ENCODE results near the gene SPTBN5.
A peak's percentile ranks its signal among the peaks of the same experiment; 100 is the strongest.

The SPTBN5 gene

DNA sequence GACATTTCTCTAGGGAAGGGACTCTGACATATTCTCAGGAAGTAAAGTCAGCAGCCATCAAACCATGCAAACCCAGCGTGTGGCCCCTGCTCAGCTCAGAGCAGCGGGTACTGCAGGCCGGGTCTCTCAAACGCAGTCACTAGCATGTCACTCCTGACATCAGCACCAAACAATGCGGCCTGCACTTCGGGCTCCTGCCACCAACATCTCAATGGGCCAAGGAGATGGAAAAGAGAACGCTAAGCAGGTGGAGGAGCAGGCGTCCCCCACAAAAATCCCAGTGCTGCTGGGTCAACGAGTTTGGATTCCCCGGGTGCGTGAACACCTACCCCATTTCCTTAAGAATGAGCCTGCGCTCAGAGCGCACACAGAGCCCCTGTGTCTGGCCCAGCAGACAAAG is 9.9 kb upstream of the SPTBN5 start:
- DNase-seq, result peak; percentile 12

DNA sequence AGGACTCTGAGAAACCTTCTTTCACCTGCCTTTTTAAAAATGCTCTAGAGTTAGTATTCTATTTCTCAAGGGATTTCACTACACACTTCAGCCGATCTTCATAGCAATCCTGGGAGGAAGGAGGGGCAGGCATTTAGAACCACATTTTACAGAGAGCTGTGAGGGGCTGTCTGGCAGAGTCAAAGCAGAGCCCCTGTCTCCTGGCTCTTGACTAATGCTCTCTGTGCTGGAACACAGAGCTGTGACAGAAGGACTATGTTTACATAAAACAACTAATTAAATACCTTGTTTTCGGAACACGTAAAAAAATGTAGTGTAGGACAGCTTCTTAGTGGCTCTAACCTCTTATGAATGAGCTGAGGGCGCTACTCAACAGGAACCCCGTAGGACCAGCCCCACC is 7.6 kb upstream of the SPTBN5 start:
- no peak for DNase-seq

DNA sequence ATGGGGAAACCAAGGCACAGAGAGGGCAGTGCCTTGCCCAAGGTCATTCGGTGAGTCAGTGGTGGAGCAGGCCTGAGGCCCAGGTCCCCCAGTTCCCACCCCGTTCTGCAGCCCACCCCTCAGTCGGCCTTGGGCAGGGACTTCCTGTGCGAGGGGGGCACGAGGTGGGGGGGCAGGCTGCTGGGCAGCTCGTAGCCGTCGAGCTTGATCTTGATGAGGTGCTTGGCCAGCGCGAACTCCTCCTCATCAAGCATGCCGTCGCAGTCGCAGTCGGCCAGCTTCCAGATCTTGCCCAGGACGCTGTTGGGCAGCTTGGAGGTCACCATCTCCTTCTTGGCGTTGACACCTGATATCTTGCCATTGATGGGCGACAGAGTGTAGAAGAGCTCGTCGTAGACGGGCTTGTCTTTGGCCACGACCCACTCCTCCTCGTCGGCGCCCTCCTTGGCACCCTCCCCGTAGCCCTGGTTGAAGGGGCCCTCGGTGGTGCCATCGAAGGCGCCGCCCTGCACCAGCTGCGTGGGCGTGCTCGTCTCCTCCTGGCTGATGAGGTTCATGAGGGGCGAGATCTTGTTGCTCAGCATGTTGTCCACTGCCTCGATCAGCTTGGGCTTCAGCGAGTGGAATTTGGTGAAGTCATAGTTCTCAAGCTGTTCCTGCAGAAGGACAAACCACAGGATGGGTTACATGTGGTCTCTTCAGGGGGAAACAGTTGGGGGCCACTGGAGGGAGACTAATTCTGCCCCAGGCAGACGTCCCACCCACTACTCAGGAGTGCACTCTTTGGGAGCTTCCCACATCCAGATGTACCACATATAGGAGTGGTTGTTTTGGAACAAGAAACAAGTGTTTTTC is 6.9 kb upstream of the SPTBN5 start:
- no peak for DNase-seq

DNA sequence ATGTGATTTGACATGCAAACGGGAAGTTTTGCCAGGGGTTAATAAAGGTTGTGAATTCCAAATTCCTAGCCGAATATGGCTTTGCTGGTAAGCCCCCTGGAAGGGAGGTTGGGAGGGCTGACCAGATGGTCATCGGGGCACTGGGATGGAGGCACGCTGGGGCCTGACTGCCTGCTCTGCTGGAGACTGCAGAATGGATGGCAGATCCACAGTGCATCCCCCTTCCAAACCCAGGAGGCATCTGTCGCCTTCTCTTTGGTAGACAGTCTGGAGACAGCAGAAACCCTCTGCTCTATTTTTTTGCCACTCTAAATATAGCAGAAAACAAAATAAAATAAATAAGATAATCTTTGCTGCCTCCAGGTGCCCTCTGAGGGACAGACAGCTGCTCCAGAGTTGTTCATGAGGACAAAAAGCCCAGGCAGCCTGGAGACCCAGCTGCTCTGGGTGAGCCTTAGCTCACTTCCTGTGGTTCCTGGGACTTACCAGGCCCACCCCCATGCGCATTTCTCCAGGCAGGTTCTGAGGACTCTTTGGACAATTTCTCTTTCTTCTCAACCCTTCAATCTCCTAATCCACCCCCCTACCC is 6.1 kb upstream of the SPTBN5 start:
- DNase-seq, result no peak

DNA sequence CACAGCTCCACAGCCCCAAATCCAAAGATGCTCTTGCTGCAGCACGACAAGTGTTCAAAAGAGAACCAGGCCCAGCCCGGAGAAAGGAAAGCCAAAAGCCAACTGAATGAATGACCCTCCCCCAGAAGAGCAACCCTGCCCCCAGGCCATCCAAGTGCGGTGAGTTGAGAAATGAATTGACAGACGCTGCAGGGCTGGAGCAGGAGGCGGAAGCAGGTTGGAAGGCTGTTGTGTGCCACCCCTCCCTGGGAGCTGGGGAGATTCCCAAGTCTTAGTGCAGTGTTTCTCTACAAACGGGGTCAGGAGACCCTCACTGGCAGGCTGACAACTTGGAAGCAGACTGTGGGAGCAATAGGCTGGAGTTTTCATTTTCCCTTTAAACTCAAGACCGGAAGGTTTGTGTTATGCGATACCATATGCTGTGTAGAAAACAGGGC is 3.5 kb upstream of the SPTBN5 start:
- DNase-seq, result no peak

DNA sequence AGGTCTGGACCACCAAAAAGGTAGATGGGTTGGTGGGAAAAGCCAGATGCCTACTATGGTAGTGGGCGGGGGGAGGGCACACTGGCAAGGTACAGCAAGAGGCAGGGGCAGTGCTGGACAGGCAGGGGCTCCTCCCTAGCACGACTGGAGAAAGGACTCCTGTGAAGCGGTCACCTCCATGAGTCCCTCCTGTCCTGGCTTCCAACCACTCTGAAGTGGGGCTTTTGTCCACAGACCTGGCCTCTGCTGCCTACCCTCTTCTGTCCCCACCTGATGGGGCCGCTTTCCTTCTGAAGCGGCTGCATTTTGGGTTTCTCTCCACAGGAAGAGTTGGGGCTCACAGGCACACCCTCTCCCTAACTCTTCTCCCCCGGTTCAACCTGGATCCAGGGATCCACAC is 2.7 kb upstream of the SPTBN5 start:
- DNase-seq, result no peak

DNA sequence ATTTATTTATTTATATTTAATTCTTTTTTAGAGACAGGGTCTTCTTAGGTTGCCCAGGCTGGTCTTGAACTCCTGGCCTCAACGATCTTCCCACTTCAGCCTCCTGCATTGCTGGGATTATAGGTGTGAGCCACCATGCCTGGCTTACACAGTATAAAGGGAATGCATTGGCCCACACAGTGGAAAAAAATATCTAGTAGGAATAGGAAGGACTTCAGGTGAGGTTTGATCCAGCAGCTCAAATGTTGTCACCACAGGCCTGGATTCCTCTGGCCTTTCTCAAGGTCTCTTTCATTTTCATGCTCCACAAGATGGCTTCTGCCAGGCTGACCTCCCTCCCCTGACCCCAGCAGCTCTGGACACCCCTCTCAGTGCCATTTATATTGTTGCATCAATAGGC is 2.1 kb upstream of the SPTBN5 start:
- DNase-seq, result no peak

DNA sequence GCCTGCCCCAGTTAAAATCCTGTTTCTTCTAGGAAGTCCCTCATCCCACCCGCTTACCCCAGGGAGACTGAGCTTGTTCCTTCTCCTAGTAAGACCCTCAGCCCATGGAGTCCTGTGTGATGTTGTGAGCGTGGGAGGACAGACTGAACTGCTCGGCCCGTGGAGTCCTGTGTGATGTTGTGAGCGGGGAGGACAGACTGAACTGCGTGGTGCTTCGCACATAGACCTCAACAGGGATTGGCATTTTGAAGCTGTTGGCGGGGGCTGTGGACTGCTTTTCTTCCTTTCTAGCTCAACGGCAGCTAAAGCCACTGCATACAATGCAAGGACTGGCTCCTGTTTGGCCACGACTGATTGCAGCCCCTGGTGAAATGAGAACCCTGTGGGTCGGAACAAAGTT is 1.6 kb upstream of the SPTBN5 start:
- no peak for DNase-seq

DNA sequence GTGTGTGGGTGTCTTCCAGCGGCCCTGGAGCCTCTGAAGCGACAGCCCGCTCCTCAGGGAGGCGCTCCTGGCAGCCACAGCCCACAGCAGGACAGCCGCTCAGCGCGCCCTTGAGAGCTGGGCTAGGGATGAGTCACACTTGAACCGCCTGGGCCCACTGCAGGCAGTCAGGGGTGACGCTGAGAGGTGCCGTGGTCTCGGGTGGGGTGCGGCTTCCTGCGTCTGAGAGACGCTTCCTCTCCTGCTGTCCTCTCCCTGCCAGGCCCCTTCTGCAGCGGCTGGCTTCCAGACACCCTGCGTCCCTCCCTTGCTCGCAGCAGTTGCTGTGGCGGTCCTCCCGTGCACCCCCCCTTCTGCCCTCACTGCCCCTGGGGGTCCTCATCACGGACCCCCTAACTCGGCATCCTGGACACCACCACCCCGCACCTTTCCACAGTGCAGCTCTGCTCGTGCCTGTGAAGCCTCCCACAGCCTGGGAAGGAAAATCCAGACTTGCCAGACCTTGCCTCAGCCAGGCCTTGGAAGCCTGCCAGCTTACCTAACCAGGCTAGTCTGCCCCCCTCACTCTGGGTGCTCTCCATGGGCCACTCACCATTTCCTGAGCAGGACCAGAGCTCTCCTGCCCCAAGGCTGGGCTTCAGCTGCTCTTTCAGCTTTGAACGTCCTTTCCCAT is 1.1 kb upstream of the SPTBN5 start:
- DNase-seq, result peak; percentile 78

DNA sequence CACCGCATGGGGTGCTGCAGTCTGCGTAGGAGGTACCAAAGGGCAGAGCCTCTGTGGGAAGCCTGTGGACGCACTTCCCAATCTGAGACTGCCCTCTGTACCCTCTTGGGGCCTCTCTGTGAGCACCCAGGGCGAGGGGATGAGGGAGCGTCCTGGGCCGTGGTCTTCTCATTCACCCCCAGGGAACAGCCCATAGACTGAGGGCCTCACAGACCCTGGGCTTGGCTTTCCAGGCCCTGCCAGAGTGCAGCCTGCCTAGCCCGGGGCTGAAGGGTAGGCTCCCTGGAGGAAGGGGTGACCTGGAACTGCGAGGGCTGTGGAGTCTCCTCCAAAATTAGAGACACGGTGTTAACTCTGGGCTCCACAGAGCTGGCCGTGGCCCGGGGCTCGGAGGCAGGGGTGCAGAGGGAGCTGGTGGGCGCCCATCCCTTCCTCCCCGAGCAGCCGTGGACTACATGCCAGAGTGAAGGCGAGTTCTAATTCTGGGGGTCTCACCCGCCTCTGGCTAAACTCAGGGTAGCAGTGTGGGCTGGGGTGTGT is 468 bp upstream of the SPTBN5 start:
- no peak for DNase-seq

DNA sequence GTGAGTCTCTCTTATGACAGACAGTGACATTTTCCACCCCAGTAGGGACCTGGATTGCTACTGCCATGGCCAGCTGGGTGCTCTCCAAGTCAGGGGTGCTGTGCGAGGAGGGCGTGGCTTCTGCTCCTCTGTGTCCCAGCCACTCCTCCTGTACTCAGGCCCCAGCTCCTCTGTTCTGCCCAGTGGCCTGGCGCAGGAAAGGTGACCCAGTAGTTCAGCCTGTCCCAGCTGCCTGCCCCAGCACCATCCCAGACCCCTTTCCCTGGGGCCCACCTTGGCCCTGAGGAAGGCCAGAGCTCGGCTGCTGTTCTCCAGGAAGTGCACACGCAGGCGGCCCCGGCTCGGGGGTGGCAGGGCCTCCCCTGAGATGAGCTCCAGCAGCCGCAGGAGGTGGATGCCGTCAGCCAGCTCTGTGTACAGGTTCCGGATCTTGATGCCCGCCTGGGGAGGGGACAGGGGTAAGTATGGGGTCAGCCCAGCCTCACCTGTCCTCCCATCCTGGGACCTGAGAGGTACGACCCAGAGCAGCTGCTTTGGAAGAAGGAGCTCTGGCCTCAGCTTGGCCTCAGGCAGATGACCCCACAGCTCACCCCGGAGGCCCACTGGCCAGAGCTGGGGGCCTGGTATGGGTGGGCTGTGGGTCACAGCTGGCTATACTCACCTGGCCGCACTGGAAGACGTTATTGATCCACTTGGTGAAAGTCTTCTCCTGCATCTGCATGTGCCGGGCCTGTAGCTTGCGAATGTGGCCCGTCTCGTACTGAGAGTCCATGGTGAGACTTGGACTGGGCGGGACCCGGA is 1.0 kb downstream of the SPTBN5 start:
- DNase-seq, result no peak

DNA sequence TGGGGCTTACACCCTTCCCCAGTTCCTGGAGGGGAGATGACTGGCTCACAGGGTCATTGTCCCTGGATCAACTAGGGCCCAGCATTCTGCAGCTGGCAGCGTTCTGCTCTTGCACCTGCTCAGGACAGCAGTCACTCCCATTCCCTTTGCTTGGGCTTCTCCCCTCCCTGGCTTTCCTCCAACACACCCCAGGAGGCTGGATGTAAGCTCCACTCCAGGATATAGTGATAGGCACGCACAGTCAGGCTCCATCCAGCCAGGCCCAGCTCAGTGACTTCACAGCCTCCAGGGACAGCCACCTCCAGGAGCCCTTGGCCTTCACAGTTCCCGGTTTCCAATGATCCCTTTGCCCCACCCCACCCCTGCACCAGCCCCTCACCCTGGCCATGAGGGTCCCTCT is 1.9 kb downstream of the SPTBN5 start:
- no peak for DNase-seq

DNA sequence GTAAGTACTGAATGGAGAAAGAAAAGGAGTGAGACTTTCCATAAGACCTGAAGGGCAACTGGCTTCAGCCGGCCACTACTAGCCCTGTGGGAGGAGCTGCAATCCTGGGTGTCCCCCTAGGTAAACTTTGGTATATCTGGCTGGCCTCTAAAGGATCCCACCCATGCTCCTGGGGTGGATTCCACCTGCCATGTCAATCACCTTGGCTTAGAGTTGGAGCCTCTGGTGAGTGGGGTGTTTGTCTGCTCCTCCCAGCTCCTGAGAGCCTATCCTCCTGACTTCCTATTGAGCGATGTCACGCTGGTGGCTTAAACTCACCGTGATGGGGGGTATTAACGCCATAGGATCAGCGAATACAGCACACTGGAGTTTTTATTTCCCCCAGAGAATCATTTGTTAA is 2.6 kb downstream of the SPTBN5 start:
- DNase-seq, result no peak

DNA sequence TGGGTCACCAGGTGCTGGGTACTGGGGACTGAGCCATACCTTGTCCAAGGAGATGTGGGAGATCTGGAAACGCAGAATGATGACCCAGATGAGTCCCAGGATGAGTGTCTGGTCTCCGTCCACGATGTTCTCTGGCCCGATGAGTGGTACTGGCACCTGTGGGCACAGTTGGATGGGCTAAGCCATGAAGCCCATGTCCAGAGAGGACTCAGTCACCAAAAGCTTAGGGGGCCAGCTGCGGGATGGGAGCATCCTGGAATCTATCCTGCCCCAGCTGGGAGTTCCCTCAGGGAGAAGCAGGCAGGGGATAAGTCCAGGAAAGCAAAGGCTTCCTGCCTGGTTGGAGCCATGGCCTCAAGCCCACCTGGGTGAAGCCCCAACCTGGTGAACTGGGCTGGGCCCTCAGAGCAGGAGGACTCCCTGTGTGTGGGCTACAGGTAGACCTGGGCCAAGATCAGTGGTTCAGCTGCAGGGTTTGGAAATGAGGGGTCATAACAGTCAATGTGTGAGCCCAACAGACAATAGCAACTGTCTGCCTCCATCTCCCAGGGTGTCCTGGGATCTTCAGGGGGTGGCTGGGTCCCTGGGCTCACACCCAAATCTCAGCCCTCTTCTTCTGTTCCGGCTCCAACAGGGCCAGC is 3.7 kb downstream of the SPTBN5 start:
- no peak for DNase-seq

DNA sequence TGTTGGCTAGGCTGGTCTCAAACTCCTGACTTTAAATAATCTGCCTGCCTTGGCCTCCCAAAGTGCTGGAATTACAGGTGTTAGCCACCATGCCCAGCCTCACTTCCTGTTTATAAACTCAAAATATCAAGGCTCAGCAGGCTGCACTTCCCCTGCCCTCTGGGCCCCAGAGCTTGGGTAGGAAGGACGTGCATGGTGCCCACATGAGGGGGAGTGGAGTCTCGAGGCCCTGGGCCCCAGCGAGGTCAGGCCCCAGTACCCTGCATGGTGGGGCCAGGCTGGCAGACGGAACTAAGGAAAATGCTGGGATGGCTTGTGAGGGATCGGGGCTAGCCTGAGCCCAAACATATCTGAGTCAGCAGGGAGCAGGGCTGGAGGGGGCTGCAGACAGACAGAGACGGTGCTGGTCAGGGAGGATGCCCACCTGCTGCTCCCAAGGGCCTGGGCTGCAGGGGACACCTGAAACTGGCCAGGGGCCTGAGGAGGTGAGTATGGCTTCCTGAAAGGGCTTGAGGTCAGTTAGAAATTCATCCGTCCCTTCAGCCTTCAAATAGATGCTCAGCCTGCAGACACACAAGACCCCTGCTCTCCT is 5.1 kb downstream of the SPTBN5 start:
- no peak for DNase-seq

DNA sequence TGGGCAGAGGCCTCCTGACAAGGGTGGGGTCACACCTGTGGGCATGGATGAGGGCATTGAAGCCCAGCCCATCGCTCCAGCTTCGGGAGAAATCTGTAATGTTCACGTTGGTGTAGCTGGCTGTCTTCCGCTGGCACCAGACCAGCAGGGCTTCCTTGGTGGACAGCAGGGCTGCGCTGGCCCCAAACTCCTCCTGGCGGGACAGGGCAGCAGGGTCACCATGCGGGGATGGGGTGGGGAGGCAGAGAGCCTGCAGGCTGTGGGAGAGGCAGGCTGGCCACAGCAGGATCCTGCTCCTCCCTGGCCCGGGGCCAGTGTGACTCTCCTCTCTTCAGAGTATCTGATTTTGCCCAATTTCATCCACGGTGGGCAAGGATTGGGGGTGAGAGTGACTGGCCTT is 6.0 kb downstream of the SPTBN5 start:
- DNase-seq, result no peak

DNA sequence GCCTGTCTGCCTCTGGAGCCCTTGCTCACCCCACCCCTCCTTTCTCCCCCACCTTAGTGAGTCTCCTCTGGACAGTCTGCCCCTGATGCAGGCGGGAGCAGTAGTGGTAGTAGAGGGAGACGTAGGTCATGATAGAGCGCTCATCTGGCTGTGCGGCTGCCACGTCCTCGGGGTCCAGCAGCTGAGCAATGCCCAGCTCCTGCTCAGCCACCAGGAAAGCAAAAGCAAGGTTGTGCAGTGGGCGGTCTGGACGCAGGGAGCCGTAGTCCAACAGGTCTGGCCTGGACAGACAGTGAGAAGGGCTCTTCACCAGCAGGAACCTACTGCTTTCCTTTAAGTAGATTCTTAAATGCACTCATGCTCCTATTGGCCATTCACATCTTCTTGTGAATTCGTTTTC is 6.7 kb downstream of the SPTBN5 start:
- no peak for DNase-seq

DNA sequence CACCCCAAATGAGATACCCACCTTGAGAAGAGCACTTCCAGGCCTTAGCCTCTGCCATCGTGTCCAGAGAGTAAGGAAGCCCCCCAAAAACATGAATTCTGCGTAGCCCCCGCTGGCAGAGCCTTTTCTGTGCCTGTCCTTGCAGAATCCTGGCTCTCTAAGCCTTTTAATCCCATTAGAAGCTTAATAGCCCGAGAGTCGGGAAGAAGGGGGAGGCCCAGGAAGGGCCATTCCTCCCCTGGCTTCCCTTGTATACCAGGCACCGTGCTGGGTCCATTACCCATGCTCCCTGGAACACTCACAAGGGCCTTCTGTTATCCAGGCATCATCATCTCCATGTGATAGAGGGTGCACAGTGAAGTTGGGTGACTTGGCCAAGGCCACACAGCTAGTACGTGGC is 7.1 kb downstream of the SPTBN5 start:
- no peak for DNase-seq

DNA sequence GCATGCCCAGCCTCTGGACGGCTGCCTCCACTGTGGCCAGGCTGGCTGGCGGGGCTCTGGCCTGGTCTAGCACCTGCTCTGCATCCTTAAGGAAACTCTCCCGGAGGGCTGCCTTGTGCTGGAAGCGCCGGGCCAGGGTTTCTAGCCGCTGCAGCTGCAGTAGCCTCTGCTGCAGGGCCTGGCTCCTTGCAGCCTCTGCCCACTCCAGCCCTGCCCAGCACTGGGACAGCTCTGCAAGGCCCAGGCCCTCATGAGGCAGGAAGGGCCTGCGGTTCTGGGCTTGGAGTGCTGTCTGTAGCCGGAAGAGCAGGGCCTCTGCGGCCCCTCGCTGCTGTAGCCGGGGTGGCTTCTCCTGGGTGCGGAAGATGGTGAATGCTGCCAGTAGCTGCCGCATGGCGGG is 8.0 kb downstream of the SPTBN5 start:
- no peak for DNase-seq

DNA sequence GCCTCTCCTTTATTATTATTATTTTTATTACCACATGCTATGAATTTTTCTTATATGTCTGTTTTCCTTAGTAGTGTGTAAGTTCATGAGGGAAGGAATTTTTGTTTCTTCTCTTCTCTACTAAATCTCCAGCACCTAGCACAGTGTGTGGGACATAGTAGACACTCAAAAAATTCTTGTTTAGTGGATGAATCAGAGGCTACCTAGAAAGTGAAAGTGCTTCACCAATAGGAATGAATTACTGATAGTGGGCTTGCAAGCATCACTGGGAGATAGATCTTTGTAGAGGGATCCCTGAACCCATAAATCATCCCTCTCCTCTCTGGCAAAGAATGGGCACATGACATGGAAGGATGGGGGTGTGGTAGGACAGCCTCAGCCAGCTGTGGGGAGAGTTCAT is 8.5 kb downstream of the SPTBN5 start:
- no peak for DNase-seq

DNA sequence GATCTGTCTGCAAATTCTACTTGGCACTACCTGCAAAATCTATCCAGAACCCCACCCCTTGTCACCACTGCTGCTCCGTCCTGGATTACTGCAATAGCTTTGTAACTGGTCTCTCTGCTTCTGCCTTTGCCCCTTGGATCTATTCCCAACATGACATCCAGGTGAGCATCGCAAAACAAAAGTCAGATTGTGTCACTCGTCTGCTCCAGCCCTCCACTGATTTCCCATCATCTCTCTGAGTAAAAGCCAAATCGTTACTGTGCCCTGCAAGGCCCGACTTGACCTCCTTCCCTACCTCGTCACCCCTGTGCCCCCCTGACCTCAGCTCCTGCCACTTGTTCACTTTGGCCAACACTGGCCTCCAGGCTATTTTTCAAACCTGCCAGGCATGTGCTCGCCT is 9.4 kb downstream of the SPTBN5 start:
- DNase-seq, result no peak

DNA sequence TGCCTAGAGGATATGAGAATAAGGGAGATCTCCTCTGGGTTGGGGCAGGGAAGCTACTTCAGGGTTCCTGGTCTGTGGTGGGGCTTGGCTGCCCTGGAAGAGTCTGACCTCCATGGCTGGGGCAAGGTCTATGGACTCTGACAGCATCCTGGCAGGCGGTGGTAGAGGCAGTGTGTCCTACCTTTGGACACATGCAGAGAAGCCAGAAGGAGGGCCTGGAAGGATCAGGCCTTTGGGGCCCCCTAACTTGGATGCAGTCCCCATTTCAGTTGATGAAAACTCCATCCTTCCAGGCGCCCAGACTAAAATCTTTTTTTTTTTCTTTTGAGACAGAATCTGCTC is 10.4 kb downstream of the SPTBN5 start:
- no peak for DNase-seq

All from left hindlimb (tissue), 1 donor.